Measurements from ENCODE around the gene HLA-DPA1. TPM values are rescaled to one million over a fixed set of nuclear protein-coding genes. Genes with fewer than 3 reads are reported as not detected.

The HLA-DPA1 gene
- total RNA-seq, 1 experiment from 2014 or later, result 2.6 TPM

GRCh38 chr6:33052627-33053026 is 20.8 kb downstream of the HLA-DPA1 start:
- H3K9me3 Mint-ChIP-seq, result peaks cover 6 to 18% of the 10 kb centered on the region in 2 experiments; a peak in 4 of 5 replicates
- Histone ChIP-seq H2BK15ac (ENCODE audit: low read depth, low read length) (no peak overlapping the region), H3K9ac (ENCODE audit: extremely low read depth, insufficient read length, low read length) (no peak overlapping the region), H2AFZ (ENCODE audit: low read length) (no peak overlapping the region), H4K91ac (ENCODE audit: insufficient read length, low read depth, low read length) (no peak overlapping the region), H3K56ac (ENCODE audit: insufficient read length, low read depth, low read length) (no peak overlapping the region), H4K5ac (ENCODE audit: insufficient read length, low read depth, low read length) (no peak overlapping the region), H3K14ac (ENCODE audit: insufficient read depth, low read length) (no peak overlapping the region), H2BK120ac (ENCODE audit: low read depth, low read length, poor library complexity, severe bottlenecking) (no peak overlapping the region), H4K8ac (replicated peaks; ENCODE audit: insufficient read length, low read depth, low read length) (no peak overlapping the region), H2BK12ac (ENCODE audit: insufficient read length, low read depth, low read length) (no peak overlapping the region), H3K27me3 (ENCODE audit: insufficient read depth, low read length) (no peaks in the 10 kb centered on the region), H3T11ph (ENCODE audit: low read length) (no peak overlapping the region), H3K23me2 (ENCODE audit: insufficient read length, low read depth, low read length, poor library complexity, severe bottlenecking) (no peaks in the 10 kb centered on the region), H2AK5ac (ENCODE audit: insufficient read length, low read length) (no peak overlapping the region), H3K79me1 (ENCODE audit: insufficient read depth, low read depth, low read length, poor library complexity, severe bottlenecking) (no peaks in the 10 kb centered on the region), H3K4me2 (ENCODE audit: insufficient read depth, insufficient read length, low read length) (no peak overlapping the region), H2BK20ac (ENCODE audit: low read depth, low read length, poor library complexity, severe bottlenecking) (no peak overlapping the region), H3K79me2 (ENCODE audit: insufficient read depth, low read length) (no peaks in the 10 kb centered on the region), H3K27ac (ENCODE audit: insufficient read length, low read depth, low read length) (no peak overlapping the region), H3K18ac (ENCODE audit: insufficient read length, low read depth, low read length) (no peak overlapping the region), H3K23ac (ENCODE audit: insufficient read length, low read depth, low read length) (no peak overlapping the region), H4K20me1 (ENCODE audit: control insufficient read depth, insufficient read depth, insufficient read length) (no peaks in the 10 kb centered on the region), H3K4me1 (ENCODE audit: insufficient read depth, low read length) (peaks cover 2% of the 10 kb centered on the region; the same call in 1 of the 2 replicates), H3K4ac (ENCODE audit: low read depth, low read length) (no peak overlapping the region), H3K9me3 (ENCODE audit: control insufficient read depth, low read depth, low read length) (no peaks in the 10 kb centered on the region), H2BK5ac (ENCODE audit: insufficient read length, low read length) (no peak overlapping the region)
- peaks cover 3% of the 10 kb centered on the region; the same call in 1 of the 2 replicates for H3K27me3 Mint-ChIP-seq (ENCODE audit: low read depth)
- peak overlapping the region in 1 of 3 experiments; percentile 82; a peak in 2 of 7 replicates for H3K27ac Mint-ChIP-seq
- H3K4me1 Mint-ChIP-seq, result peaks cover 31 to 39% of the 10 kb centered on the region in 2 experiments
- no peak for TF ChIP-seq CTCF (conservative IDR thresholded peaks at IDR 0.05)
- DNase-seq, result no peak
- H3K4me3 Mint-ChIP-seq, result no peak overlapping the region
- peaks cover 0 to 15% (median 7%) of the 10 kb centered on the region in 3 experiments; a peak in 5 of 7 replicates for H3K36me3 Mint-ChIP-seq (ENCODE audit: insufficient read depth in 1 of 3, low read depth in 3 of 3)

All from H9 (cell line).